H1 (cell line): Measurements from ENCODE around the gene TCF19. TPM values are rescaled to one million over a fixed set of nuclear protein-coding genes. Genes with fewer than 3 reads are reported as not detected.

Experiments used
- CTCF ChIA-PET: fragments of 300-600 bp; sonication (Branson Sonifier 250); formaldehyde crosslinking; loops from one replicate; lab custom pipeline; 2021; ENCODE audit not compliant: partially characterized antibody; lab: Charles Lee
- POLR2A ChIA-PET: fragments of 300-600 bp; sonication (Branson Sonifier 250); formaldehyde crosslinking; loops from one replicate; lab custom pipeline; 2021; ENCODE audit warnings: inconsistent platforms; ENCODE audit not compliant: partially characterized antibody; lab: Charles Lee
- DNase-seq, 2 experiments: peaks; one replicate each; pipeline versions ENCODE4 v3.0.0 to v3.0.0-alpha.2; 2010 to 2022; ENCODE audit warnings: low spot score in 2 of 2, low read depth in 1 of 2, mixed read lengths in 1 of 2
- FAIRE-seq: peaks from 2 replicates; lab custom pipeline; 2011; peaks lifted over from hg19 to GRCh38; lab: Jason Lieb, UNC
- H2AFZ ChIP-seq: 2 replicates; pipeline ENCODE4 v1.8.1; 2012; ENCODE audit warnings: low read length, inconsistent platforms
- H2AK5ac ChIP-seq: 2 replicates; pipeline ENCODE4 v1.6.1; 2013; ENCODE audit warnings: low read depth, low read length
- H2BK120ac ChIP-seq: replicated peaks from 2 replicates; pipeline ENCODE3; 2013; ENCODE audit warnings: low read depth, low read length, inconsistent platforms
- H2BK12ac ChIP-seq: 2 replicates; pipeline ENCODE4 v1.6.1; 2013; ENCODE audit warnings: low read depth, low read length
- H2BK15ac ChIP-seq: 2 replicates; pipeline ENCODE4 v1.6.1; 2013; ENCODE audit warnings: low read length
- H2BK20ac ChIP-seq: 2 replicates; pipeline ENCODE4 v1.6.1; 2013; ENCODE audit warnings: low read length
- H2BK5ac ChIP-seq: 2 replicates; pipeline ENCODE4 v1.6.1; 2013; ENCODE audit warnings: low read depth, low read length
- H3K14ac ChIP-seq: 2 replicates; pipeline ENCODE4 v1.6.1; 2013; ENCODE audit warnings: inconsistent platforms; ENCODE audit not compliant: insufficient read length
- H3K18ac ChIP-seq: 2 replicates; pipeline ENCODE4 v1.6.1; 2013; ENCODE audit warnings: low read length; ENCODE audit errors: extremely low read depth
- H3K23ac ChIP-seq: 2 replicates; pipeline ENCODE4 v1.6.1; 2013; ENCODE audit warnings: inconsistent platforms; ENCODE audit not compliant: insufficient read length
- H3K23me2 ChIP-seq: 2 replicates; pipeline ENCODE4 v1.6.1; 2013; ENCODE audit warnings: low read depth, low read length
- H3K27ac ChIP-seq: 2 replicates; pipeline ENCODE4 v1.6.1; 2011; ENCODE audit warnings: low read depth, low read length, inconsistent platforms
- H3K27me3 ChIP-seq, 4 experiments: replicated peaks in 1 of 4; 1 replicate in 1 of 4; 2 replicates in 3 of 4; pipeline versions ENCODE4 v1.6.1 to v1.8.1; 2011 to 2013; ENCODE audit warnings: low read length in 3 of 4, mild to moderate bottlenecking in 3 of 4, inconsistent platforms in 2 of 4, mixed read lengths in 2 of 4, moderate library complexity in 1 of 4; ENCODE audit not compliant: control insufficient read depth in 3 of 4, insufficient read depth in 3 of 4; ENCODE audit errors: extremely low read depth in 1 of 4
- H3K36me3 ChIP-seq, 4 experiments: 2 replicates each; pipeline versions ENCODE4 v1.6.1 to v1.8.1; 2011 to 2013; ENCODE audit warnings: mild to moderate bottlenecking in 4 of 4, low read length in 3 of 4, moderate library complexity in 2 of 4, control low read depth in 1 of 4, inconsistent platforms in 1 of 4; ENCODE audit not compliant: insufficient read depth in 4 of 4, control insufficient read depth in 2 of 4
- H3K4ac ChIP-seq: replicated peaks from 2 replicates; pipeline ENCODE3; 2013; ENCODE audit warnings: low read length, low read depth, mixed read lengths, inconsistent platforms; ENCODE audit not compliant: insufficient read length
- H3K4me1 ChIP-seq, 4 experiments: replicated peaks in 1 of 4; 1 replicate in 1 of 4; 2 replicates in 3 of 4; pipeline versions ENCODE4 v1.6.1 to v1.8.1; 2011 to 2013; ENCODE audit warnings: low read length in 3 of 4, inconsistent platforms in 2 of 4, mixed read lengths in 1 of 4; ENCODE audit not compliant: insufficient read depth in 4 of 4, control insufficient read depth in 3 of 4
- H3K4me2 ChIP-seq, 2 experiments: 2 replicates each; pipeline versions ENCODE4 v1.6.1 to v1.8.1; 2011 to 2013; ENCODE audit warnings: low read depth in 2 of 2, low read length in 2 of 2, control low read depth in 1 of 2, inconsistent platforms in 1 of 2, mild to moderate bottlenecking in 1 of 2; ENCODE audit not compliant: insufficient read depth in 1 of 2
- H3K4me3 ChIP-seq, 4 experiments: fragments of 200-600, 300-600 bp in 1 of 4; sonication (generic), shearing (Covaris generic), sonication (Bioruptor Twin) in 1 of 4; 2 replicates each; pipeline versions ENCODE4 v1.5.1 to v1.8.1; 2011 to 2016; ENCODE audit warnings: low read length in 4 of 4, low read depth in 3 of 4, control low read depth in 2 of 4, inconsistent platforms in 2 of 4, mild to moderate bottlenecking in 2 of 4, mixed read lengths in 1 of 4, moderate library complexity in 1 of 4; ENCODE audit not compliant: insufficient read depth in 2 of 4; ENCODE audit errors: extremely low read depth in 1 of 4
- H3K56ac ChIP-seq: replicated peaks from 2 replicates; pipeline ENCODE3; 2013; ENCODE audit warnings: low read depth, mild to moderate bottlenecking, mixed read lengths, low read length, inconsistent platforms; ENCODE audit not compliant: insufficient read length
- H3K79me1 ChIP-seq: 2 replicates; pipeline ENCODE4 v1.6.1; 2013; ENCODE audit warnings: low read depth, low read length, control low read depth
- H3K79me2 ChIP-seq, 2 experiments: 2 replicates each; pipeline versions ENCODE4 v1.6.1 to v1.8.1; 2012 to 2013; ENCODE audit warnings: low read length in 2 of 2, mild to moderate bottlenecking in 2 of 2, inconsistent platforms in 1 of 2; ENCODE audit not compliant: insufficient read depth in 2 of 2, control insufficient read depth in 1 of 2
- H3K9ac ChIP-seq, 4 experiments: replicated peaks in 1 of 4; 1 replicate in 1 of 4; 2 replicates in 3 of 4; pipeline versions ENCODE4 v1.6.1 to v1.8.1; 2011 to 2013; ENCODE audit warnings: low read depth in 3 of 4, low read length in 3 of 4, control low read depth in 2 of 4, mild to moderate bottlenecking in 2 of 4, moderate library complexity in 2 of 4, inconsistent platforms in 1 of 4; ENCODE audit errors: extremely low read depth in 1 of 4
- H3K9me3 ChIP-seq, 2 experiments: 2 replicates each; pipeline versions ENCODE4 v1.6.1 to v1.8.1; 2012 to 2013; ENCODE audit warnings: mild to moderate bottlenecking in 2 of 2, moderate library complexity in 2 of 2, control low read depth in 1 of 2, inconsistent platforms in 1 of 2, low read depth in 1 of 2, low read length in 1 of 2, mixed read lengths in 1 of 2; ENCODE audit not compliant: insufficient read depth in 2 of 2
- H4K20me1 ChIP-seq, 2 experiments: replicated peaks in 1 of 2; 2 replicates each; pipeline versions ENCODE3 to v1.8.1; 2011 to 2013; ENCODE audit warnings: inconsistent platforms in 2 of 2, low read length in 2 of 2, mild to moderate bottlenecking in 1 of 2; ENCODE audit not compliant: insufficient read depth in 2 of 2, control insufficient read depth in 1 of 2
- H4K5ac ChIP-seq: 2 replicates; pipeline ENCODE4 v1.6.1; 2013; ENCODE audit warnings: low read length, low read depth, mixed read lengths, inconsistent platforms; ENCODE audit not compliant: insufficient read length
- H4K8ac ChIP-seq: 2 replicates; pipeline ENCODE4 v1.8.0; 2013; ENCODE audit warnings: mild to moderate bottlenecking, moderate library complexity, low read length, inconsistent platforms; ENCODE audit not compliant: insufficient read depth; ENCODE audit errors: extremely low read depth
- H4K91ac ChIP-seq: replicated peaks from 2 replicates; pipeline ENCODE3; 2013; ENCODE audit warnings: low read length, mixed read lengths, inconsistent platforms; ENCODE audit not compliant: insufficient read length
- SRF ChIP-seq: IDR thresholded peaks from 2 replicates; pipeline ENCODE4 v1.6.1; 2011; ENCODE audit warnings: mild to moderate bottlenecking, low read depth, low read length, moderate library complexity
- TBP ChIP-seq: IDR thresholded peaks from 2 replicates; pipeline ENCODE4 v1.6.1; 2011; ENCODE audit warnings: low read depth, low read length, improper control_type of control experiment
- WGBS, 2 experiments: shearing (Covaris generic) in 1 of 2; methylation state at CpG; one replicate each; pipeline versions ENCODE4 v1.1.6 to v1.1.7; 2013 to 2015; ENCODE audit warnings: low lambda C conversion rate in 2 of 2, mixed read lengths in 2 of 2, inconsistent platforms in 1 of 2, low coverage in 1 of 2, missing lambda C conversion rate in 1 of 2; ENCODE audit not compliant: insufficient replicate concordance in 2 of 2, insufficient coverage in 1 of 2, insufficient read length in 1 of 2; ENCODE audit errors: extremely low coverage in 1 of 2, missing lambda C conversion rate in 1 of 2; 5-methylcytosine and 5-hydroxymethylcytosine counted together
- polyA plus RNA-seq, 7 experiments: library from polyadenylated mRNA; depleted of rRNA in 3 of 7; stranded (reverse) in 5 of 7; unstranded in 2 of 7; fragments of >200 nt in 5 of 7; fragments of 200-250 nt in 2 of 7; gene quantifications; 1 replicate in 5 of 7; 2 replicates in 1 of 7; 4 replicates in 1 of 7; pipeline versions ENCODE4 v1.2.1 to v1.2.3, GENCODE V29; 2011 to 2013; ENCODE audit warnings: missing spikeins in 2 of 7, mixed read lengths in 2 of 7
- total RNA-seq: library from RNA; stranded (reverse); fragmentation: NEBNext Ultra II Directional; extraction: Animal tissue kit (Norgen Biotek cat#: 25700); gene quantifications from 2 replicates; pipeline ENCODE4 v1.2.1, GENCODE V29; 2021
- TF ChIP-seq, protein P1 (sequence below): IDR thresholded peaks from 2 replicates; pipeline ENCODE4 v1.6.1; 2012; ENCODE audit warnings: low read length, inconsistent platforms

The TCF19 gene
- total and polyA plus RNA-seq, 2 of the 8 experiments (the other 6 are each of a cell fraction or from before 2014, with no cell fraction given) = 7.2 to 11.0 TPM

DNA sequence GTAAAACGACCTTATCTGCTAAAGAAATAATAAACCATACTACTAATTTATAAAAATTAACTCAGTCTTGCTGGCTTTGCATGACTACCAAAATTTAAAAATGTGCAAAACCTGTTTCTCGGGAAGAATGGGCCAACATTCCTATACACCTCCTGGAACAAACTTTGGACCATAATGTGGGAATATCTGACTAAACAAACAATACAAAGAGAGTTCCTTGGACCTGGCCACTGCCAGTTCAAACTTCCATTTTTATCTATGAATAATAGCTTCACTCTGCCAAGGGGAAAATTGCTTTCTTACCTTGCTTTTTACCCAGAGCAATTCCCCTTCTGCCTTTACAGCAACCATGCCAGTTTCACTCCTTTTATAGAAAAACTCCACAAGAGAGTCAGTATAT, 50.7 kb downstream of the TCF19 start:
- Histone ChIP-seq H3K9me3 (no peaks in the 10 kb centered on the region), H2BK12ac (no peak overlapping the region), H3K9ac (no peak overlapping the region), H3K27me3 (no peaks in the 10 kb centered on the region), H3K79me1 (no peaks in the 10 kb centered on the region), H3K4me2 (no peak overlapping the region), H2AFZ (no peak overlapping the region), H2BK120ac (no peak overlapping the region), H3K27ac (no peak overlapping the region), H2AK5ac (no peak overlapping the region), H4K8ac (no peak overlapping the region), H3K56ac (no peak overlapping the region), H3K4me3 (no peak overlapping the region), H3K23ac (no peak overlapping the region), H3K14ac (no peak overlapping the region), H2BK15ac (no peak overlapping the region), H4K91ac (no peak overlapping the region), H3K79me2 (no peaks in the 10 kb centered on the region), H2BK20ac (no peak overlapping the region), H4K20me1 (no peaks in the 10 kb centered on the region), H2BK5ac (no peak overlapping the region), H3K4me1 (peaks cover 0 to 4% (median 4%) of the 10 kb centered on the region in 4 experiments; a peak in 3 of 7 replicates), H4K5ac (no peak overlapping the region), H3K23me2 (no peaks in the 10 kb centered on the region), H3K4ac (no peak overlapping the region), H3K18ac (no peak overlapping the region), H3K36me3 (no peaks in the 10 kb centered on the region)
- DNase-seq (no peak), FAIRE-seq (no peak)
- POLR2A ChIA-PET = interaction anchor here (0.6 to 2.5 kb wide), 3 partner anchors 18 to 46 kb away, joined by 3 to 6 read pairs (median 3); no protein-coding TSS in a partner anchor
- CTCF ChIA-PET = interaction anchor here (0.7 to 1.3 kb wide), 4 partner anchors 46 to 154 kb away, joined by 3 read pairs; no protein-coding TSS in a partner anchor
- TF ChIP-seq, protein P1, sequence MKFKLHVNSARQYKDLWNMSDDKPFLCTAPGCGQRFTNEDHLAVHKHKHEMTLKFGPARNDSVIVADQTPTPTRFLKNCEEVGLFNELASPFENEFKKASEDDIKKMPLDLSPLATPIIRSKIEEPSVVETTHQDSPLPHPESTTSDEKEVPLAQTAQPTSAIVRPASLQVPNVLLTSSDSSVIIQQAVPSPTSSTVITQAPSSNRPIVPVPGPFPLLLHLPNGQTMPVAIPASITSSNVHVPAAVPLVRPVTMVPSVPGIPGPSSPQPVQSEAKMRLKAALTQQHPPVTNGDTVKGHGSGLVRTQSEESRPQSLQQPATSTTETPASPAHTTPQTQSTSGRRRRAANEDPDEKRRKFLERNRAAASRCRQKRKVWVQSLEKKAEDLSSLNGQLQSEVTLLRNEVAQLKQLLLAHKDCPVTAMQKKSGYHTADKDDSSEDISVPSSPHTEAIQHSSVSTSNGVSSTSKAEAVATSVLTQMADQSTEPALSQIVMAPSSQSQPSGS = no peak
- no peak for TF ChIP-seq SRF
- TF ChIP-seq TBP = no peak
- WGBS, 2 experiments = 83% methylated on average over 2 of the region's 2 CpGs; no CpG with 5 or more reads in 1 of the 2 experiments
